ENCODE data around the gene SERPINA5. TPM values are rescaled to one million over a fixed set of nuclear protein-coding genes. Genes with fewer than 3 reads are reported as not detected.
"Not testable (repeated sequence)": the region's sequence is repeated elsewhere in the genome, so short reads cannot be mapped to it uniquely, and the experiment has no call there.

Gene SERPINA5
- polyA plus RNA-seq, 3 donors from 2014 or later, result not detected

DNA sequence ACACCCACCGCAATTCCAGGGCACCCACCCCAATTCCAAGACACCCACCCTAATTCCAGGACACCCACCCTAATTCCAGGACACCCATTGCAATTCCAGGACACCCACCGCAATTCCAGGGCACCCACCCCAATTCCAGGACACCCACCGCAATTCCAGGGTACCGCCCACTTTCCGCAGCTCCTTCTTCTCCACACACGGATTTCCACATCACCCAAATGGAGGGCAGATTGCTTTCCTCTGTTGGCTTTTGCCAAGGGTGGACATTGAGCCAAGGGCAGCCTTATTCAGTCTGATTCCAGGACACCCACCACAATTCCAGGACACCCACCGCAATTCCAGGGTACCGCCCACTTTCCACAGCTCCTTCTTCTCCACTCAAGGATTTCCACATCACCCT is 56.6 kb downstream of the SERPINA5 start:
- not testable (repeated sequence) for H3K4me3 Mint-ChIP-seq; H3K27me3 Mint-ChIP-seq (ENCODE audit: low read depth in 3 of 3); H3K9me3 Mint-ChIP-seq; H3K27ac Mint-ChIP-seq; H3K36me3 Mint-ChIP-seq; H3K4me1 Mint-ChIP-seq; DNase-seq

DNA sequence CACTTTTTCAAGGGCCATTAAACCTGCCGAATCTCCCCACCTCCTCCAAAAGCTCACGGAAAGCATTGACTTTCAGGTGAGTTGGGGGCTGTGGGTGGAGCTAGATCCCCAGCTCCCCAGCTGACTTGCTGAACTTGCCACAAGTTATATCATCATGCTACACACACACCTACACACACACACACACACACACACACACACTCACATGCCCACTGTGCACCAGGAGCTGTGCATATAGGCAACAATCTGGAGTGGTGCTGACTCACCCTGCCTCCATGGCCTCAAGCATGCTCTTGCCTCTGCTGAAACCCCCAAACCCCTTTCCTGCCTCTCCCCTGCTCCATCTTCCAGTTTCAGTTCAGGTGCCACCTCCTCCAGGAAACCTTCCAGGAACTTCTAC is 57.1 kb downstream of the SERPINA5 start:
- Mint-ChIP-seq H3K4me3 (no peak overlapping the region), H3K27me3 (ENCODE audit: low read depth in 3 of 3) (peaks cover 0 to 2% (median 0%) of the 10 kb centered on the region in 3 donors), H3K9me3 (no peaks in the 10 kb centered on the region), H3K27ac (no peak overlapping the region), H3K36me3 (no peaks in the 10 kb centered on the region), H3K4me1 (no peaks in the 10 kb centered on the region)
- no peak for DNase-seq

DNA sequence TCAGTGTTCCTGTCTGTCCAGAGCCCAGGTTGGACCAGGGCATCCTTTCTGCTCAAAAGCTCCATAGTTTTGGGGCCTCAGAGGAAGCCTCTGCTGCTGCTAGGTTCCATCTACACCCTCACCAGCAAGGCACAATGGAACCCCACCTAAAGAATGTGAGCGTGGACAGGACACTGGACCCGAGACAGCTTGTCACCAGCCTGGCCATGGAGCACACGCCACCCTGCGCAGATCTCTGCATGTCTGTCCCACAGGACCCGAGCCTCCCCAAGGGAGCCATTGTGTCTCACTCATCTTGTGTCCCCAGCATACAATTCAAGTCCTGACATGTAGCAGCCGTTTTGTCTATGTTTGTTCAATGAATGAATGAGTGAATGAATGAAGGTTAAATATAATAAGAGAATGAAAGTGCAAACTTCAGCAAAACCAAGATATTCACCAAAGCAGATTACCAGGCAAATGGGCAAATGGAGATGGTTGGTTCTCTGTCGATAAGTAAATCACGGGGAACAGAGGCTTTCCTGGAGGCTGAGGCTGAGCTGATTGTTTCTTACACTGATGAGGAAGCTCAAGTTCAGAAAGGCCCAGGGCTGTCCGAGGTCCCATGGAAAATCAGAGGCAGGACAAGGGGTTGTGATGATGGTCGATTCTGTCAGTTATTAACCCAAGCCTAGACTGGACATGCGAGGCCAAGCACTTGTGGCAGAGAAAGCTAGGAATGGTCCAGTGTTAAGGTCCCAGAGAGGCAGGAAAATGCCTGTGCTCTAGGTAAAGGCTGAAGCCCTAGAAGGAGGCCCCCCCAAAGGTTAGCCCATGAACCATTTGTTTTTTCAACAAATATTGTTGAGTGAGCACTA is 58.0 kb downstream of the SERPINA5 start:
- H3K27ac Mint-ChIP-seq, result no peak overlapping the region
- no peak overlapping the region for H3K4me3 Mint-ChIP-seq

DNA sequence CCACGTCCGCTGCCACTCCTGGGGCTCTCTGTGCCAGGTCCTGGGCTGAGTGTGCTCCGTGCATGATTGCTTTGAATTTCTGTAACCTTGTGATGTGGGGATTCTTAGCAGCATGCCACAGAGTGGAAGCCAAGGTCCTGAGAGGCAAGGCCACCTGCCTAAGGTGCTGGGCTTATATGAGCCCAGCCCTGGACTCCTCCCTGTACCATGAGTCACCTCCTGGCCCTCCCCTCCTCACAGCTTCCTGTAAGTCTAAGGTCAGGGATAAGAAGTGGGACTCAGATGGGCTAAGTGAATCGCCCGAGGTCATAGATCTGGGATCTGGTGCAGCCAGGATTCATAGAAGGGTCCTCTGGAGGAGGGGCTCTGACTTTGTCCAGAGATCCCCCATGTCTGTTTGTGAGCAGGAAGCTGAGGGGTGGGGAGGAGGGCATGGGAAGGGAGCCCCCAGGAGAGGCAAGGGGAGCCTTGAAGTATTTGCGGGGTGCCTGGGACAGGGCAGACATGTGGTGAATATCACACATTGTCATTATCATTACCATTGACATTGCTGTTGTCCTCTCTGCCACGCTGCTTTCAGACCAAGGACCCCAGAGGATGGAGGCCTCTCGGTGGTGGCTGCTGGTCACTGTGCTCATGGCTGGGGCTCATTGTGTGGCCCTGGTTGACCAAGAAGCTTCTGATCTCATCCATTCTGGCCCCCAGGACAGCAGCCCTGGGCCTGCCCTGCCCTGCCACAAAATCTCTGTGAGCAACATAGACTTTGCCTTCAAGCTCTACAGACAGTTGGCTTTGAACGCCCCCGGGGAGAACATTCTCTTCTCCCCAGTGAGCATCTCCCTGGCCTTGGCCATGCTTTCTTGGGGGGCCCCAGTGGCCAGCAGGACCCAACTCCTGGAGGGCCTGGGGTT is 59.8 kb downstream of the SERPINA5 start:
- no peak overlapping the region for H3K27ac Mint-ChIP-seq
- no peak for DNase-seq
- peaks cover 0 to 3% (median 0%) of the 10 kb centered on the region in 6 donors for H3K9me3 Mint-ChIP-seq
- H3K36me3 Mint-ChIP-seq, result no peaks in the 10 kb centered on the region
- H3K27me3 Mint-ChIP-seq (ENCODE audit: low read depth in 3 of 3), result peaks cover 0 to 3% (median 0%) of the 10 kb centered on the region in 3 donors
- no peak overlapping the region for H3K4me3 Mint-ChIP-seq
- H3K4me1 Mint-ChIP-seq, result no peaks in the 10 kb centered on the region

More for the DNA sequence above, 58.0 kb downstream of the SERPINA5 start:
- H3K36me3 Mint-ChIP-seq, result no peaks in the 10 kb centered on the region
- no peak for DNase-seq
- H3K9me3 Mint-ChIP-seq, result no peaks in the 10 kb centered on the region
- no peaks in the 10 kb centered on the region for H3K4me1 Mint-ChIP-seq
- H3K27me3 Mint-ChIP-seq (ENCODE audit: low read depth in 3 of 3), result peaks cover 0 to 2% (median 0%) of the 10 kb centered on the region in 3 donors

DNA sequence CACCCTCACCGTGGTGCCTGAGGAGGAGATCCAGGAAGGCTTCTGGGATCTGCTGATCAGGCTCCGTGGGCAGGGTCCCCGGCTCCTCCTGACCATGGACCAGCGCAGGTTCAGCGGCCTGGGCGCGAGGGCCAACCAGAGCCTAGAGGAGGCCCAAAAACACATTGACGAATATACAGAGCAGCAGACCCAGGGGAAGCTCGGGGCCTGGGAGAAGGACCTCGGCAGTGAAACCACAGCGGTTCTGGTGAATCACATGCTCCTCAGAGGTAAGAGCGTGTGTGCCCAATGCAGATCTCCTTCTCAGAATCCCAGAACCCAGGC is 60.4 kb downstream of the SERPINA5 start:
- Mint-ChIP-seq H3K4me3 (no peak overlapping the region), H3K9me3 (peaks cover 0 to 3% (median 0%) of the 10 kb centered on the region in 6 donors)

More for the DNA sequence above, 60.4 kb downstream of the SERPINA5 start:
- Mint-ChIP-seq H3K27ac (no peak overlapping the region), H3K36me3 (no peaks in the 10 kb centered on the region), H3K27me3 (ENCODE audit: low read depth in 3 of 3) (peaks cover 0 to 3% (median 0%) of the 10 kb centered on the region in 3 donors), H3K4me1 (no peaks in the 10 kb centered on the region)
- no peak for DNase-seq

Other genes starting within 250 kb of the SERPINA5 start
- gene SERPINA2, start 214.7 kb upstream of the SERPINA5 start, polyA plus RNA-seq, result not detected
- 1 to 10 TPM; 1.7 to 5.5 (median 3.0) TPM for gene SERPINA1, start 192.8 kb upstream of the SERPINA5 start, polyA plus RNA-seq
- 1 to 10 TPM in 1 of 3 donors, under 1 TPM in 1, not detected in 1; 0.79 to 1.6 TPM for gene SERPINA11, start 128.6 kb upstream of the SERPINA5 start, polyA plus RNA-seq
- not detected for gene SERPINA9, start 105.2 kb upstream of the SERPINA5 start, polyA plus RNA-seq
- not detected for gene SERPINA12, start 72.0 kb upstream of the SERPINA5 start, polyA plus RNA-seq
- not detected for gene SERPINA4, start 20.0 kb upstream of the SERPINA5 start, polyA plus RNA-seq
- not detected for gene SERPINA3, start 31.0 kb downstream of the SERPINA5 start, polyA plus RNA-seq
- gene GSC, start 188.7 kb downstream of the SERPINA5 start, polyA plus RNA-seq, result not detected

All from immature natural killer cell (primary cell).